Lung (tissue), 12 donors: ENCODE data around the gene PUSL1. TPM values are rescaled to one million over a fixed set of nuclear protein-coding genes. Genes with fewer than 3 reads are reported as not detected.

Experiments
- ATAC-seq: fragments of 200-7000 bp; cut with Tn5 transposase; one replicate; pipeline ENCODE4 v1.9.1; 2020; ENCODE audit warnings: moderate number of reproducible peaks; ENCODE audit not compliant: insufficient read depth, low FRiP score
- DNase-seq, 3 donors: peaks; one replicate each; pipeline ENCODE4 v3.0.0-alpha.2; 2013 to 2017
- H3K27ac ChIP-seq, 2 donors: one replicate each; pipeline ENCODE4 v1.5.1; 2013; ENCODE audit warnings: mild to moderate bottlenecking in 2 of 2, moderate library complexity in 2 of 2, control low read depth in 1 of 2, inconsistent platforms in 1 of 2, low read depth in 1 of 2, low read length in 1 of 2
- H3K27me3 ChIP-seq, 3 donors: one replicate each; pipeline ENCODE4 v1.5.1; 2013; ENCODE audit warnings: low read length in 2 of 3; ENCODE audit not compliant: control insufficient read depth in 3 of 3, insufficient read depth in 3 of 3
- H3K36me3 ChIP-seq, 4 donors: one replicate each; pipeline ENCODE4 v1.5.1; 2013; ENCODE audit warnings: low read length in 4 of 4, mild to moderate bottlenecking in 1 of 4, moderate library complexity in 1 of 4; ENCODE audit not compliant: control insufficient read depth in 4 of 4, insufficient read depth in 4 of 4
- H3K4me1 ChIP-seq, 5 donors: one replicate each; pipeline ENCODE4 v1.5.1; 2013; ENCODE audit warnings: low read length in 5 of 5, mild to moderate bottlenecking in 2 of 5, moderate library complexity in 1 of 5; ENCODE audit not compliant: control insufficient read depth in 5 of 5, insufficient read depth in 5 of 5
- H3K4me3 ChIP-seq: one replicate; pipeline ENCODE4 v1.5.1; 2013; ENCODE audit warnings: mild to moderate bottlenecking, control low read depth, moderate library complexity
- H3K9ac ChIP-seq, 2 donors: one replicate each; pipeline ENCODE4 v1.5.1; 2013; ENCODE audit warnings: low read length in 2 of 2, control low read depth in 1 of 2; ENCODE audit not compliant: insufficient read depth in 1 of 2
- H3K9me3 ChIP-seq, 4 donors: one replicate each; pipeline ENCODE4 v1.5.1; 2013; ENCODE audit warnings: low read length in 3 of 4, mild to moderate bottlenecking in 1 of 4, moderate library complexity in 1 of 4; ENCODE audit not compliant: control insufficient read depth in 4 of 4, insufficient read depth in 3 of 4
- WGBS, 2 donors: extraction: QIAGEN DNeasy Blood & Tissue Kit; methylation state at CpG; one replicate each; pipeline ENCODE4 v1.1.7; 2013; 5-methylcytosine and 5-hydroxymethylcytosine counted together
- polyA plus RNA-seq, 2 donors: library from polyadenylated mRNA; stranded (reverse); fragments of 200-250 nt; gene quantifications; one replicate each; pipeline ENCODE4 v1.2.1, GENCODE V29; 2013
- total RNA-seq, 2 donors: library from RNA; depleted of rRNA in 1 of 2; stranded (reverse); fragments of >200 nt in 1 of 2; gene quantifications; one replicate each; pipeline ENCODE4 v1.2.1, GENCODE V29; 2014 to 2021
- TF ChIP-seq, protein P1 (sequence below): IDR thresholded peaks from 2 replicates; pipeline ENCODE4 v1.5.1; 2012; ENCODE audit warnings: mild to moderate bottlenecking; ENCODE audit errors: control extremely low read depth, extremely low read depth
- donor health status: control.
- donor health status: control.
- donor health status: Bipolar disorder and iron deficiency.
- donor health status: healthy.
- donor health status: DM: yes; HTN: yes; CAD: no.

Gene PUSL1
- total and polyA plus RNA-seq, 4 donors: 11.3 to 23.7 (median 18.6) TPM

DNA sequence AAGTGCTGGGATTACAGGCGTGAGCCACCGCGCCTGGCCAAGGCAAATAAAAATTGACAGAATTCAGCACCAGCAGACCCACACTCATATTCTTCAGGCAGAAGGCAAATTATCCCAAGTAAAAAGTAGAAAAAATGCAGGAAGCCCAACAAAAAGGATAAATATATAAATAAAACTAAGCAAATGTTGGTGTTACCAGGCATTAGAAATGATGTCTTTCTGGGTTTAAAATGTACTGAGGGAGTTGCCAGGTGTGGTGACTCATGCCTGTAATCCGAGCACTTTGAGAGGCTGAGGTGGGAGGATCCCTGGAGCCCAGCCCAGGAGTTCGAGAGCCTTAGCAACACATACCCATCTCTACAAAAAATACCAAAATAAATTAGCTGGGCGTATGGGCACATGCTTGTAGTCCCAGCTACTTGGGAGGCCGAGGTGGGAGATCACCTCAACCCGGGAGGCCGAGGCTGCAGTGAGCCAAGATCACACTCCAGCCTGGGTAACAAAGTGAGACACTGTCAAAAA is 9.8 kb downstream of the PUSL1 start:
- H3K4me3 ChIP-seq: no peak overlapping the region
- TF ChIP-seq, protein P1, sequence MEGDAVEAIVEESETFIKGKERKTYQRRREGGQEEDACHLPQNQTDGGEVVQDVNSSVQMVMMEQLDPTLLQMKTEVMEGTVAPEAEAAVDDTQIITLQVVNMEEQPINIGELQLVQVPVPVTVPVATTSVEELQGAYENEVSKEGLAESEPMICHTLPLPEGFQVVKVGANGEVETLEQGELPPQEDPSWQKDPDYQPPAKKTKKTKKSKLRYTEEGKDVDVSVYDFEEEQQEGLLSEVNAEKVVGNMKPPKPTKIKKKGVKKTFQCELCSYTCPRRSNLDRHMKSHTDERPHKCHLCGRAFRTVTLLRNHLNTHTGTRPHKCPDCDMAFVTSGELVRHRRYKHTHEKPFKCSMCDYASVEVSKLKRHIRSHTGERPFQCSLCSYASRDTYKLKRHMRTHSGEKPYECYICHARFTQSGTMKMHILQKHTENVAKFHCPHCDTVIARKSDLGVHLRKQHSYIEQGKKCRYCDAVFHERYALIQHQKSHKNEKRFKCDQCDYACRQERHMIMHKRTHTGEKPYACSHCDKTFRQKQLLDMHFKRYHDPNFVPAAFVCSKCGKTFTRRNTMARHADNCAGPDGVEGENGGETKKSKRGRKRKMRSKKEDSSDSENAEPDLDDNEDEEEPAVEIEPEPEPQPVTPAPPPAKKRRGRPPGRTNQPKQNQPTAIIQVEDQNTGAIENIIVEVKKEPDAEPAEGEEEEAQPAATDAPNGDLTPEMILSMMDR: no peak
- peaks cover 0 to 7% (median 2%) of the 10 kb centered on the region in 5 donors for H3K4me1 ChIP-seq
- peaks cover 0 to 52% (median 16%) of the 10 kb centered on the region in 4 donors for H3K36me3 ChIP-seq
- WGBS, 2 donors: 67 to 88% methylated on average over 9 of the region's 9 CpGs
- peak; percentile 66 for ATAC-seq
- H3K9ac ChIP-seq: no peak overlapping the region
- DNase-seq: peak in 2 of 3 donors; percentile 31 to 49
- H3K27me3 ChIP-seq: no peaks in the 10 kb centered on the region
- no peaks in the 10 kb centered on the region for H3K9me3 ChIP-seq
- peak overlapping the region in 1 of 2 donors; percentile 35 for H3K27ac ChIP-seq

DNA sequence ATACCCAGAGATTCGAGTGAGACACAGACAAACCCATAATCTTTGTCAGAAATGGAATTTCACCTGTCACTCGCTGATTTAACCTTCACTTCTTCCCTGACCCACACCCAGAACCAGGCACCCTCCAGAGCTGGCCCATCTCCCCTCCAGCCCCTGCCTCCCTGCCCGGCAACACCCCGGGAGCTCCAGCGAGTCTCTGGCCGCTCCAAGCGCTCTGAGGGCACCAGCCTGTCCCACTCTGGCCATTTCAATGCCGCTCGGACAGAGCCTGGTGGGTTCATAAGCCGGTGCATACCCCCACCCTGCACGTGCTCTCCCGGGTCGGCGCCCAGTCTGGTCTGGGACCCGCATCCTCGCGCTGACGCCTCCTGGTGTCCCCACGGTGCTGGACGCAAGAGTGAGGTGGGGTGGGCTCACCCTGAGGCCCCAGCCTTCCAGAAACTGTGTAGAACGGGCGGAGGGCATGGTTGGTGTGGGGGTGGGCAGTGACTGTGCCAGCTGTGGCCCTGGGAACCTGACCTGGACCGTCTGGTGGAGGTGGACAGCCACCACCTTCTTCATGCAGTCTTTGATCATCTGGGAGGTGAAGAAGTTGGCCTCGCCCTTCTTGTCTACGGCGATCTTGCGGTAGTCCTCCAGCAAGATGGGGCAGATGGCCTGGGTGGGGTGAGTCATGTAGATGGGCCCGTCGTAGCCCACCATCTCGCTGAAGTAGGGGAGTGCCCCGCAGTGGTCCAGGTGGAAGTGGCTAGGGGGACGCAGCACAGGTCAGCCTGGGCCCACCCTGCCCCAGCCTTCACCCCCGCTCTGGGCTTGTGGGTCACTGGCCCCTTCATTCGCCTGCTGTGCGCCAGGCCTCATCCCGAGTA is 10.6 kb downstream of the PUSL1 start:
- WGBS, 2 donors: 90 to 93% methylated on average over 35 to 36 of the region's 36 CpGs
- no peak for ATAC-seq
- DNase-seq: no peak
- Histone ChIP-seq H3K27me3 (no peaks in the 10 kb centered on the region), H3K9ac (no peak overlapping the region), H3K27ac (peak overlapping the region in 1 of 2 donors; percentile 78), H3K4me3 (no peak overlapping the region), H3K36me3 (peaks cover 0 to 44% (median 16%) of the 10 kb centered on the region in 4 donors), H3K9me3 (no peaks in the 10 kb centered on the region), H3K4me1 (peaks cover 0 to 9% (median 7%) of the 10 kb centered on the region in 5 donors)
- TF ChIP-seq, protein P1: no peak

DNA sequence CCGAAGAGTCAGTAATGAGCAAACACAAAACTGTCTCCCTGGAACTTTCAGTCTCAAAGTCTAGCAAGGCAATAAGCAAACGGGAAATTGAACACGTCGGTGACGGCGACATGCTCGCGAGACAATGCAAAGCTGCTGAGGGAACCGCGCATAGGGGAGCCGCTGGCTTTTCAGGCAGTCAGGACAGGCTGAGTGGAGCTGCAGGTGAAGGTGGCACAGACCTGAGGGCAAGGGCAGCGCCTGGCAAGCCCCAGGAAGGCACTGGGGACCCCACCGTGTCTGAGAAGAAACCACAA is 11.2 kb downstream of the PUSL1 start:
- no peaks in the 10 kb centered on the region for H3K27me3 ChIP-seq
- H3K9ac ChIP-seq: no peak overlapping the region
- ATAC-seq (no peak), DNase-seq (no peak)
- no peak overlapping the region for H3K4me3 ChIP-seq
- H3K9me3 ChIP-seq: no peaks in the 10 kb centered on the region
- TF ChIP-seq, protein P1: no peak
- H3K36me3 ChIP-seq: peaks cover 0 to 38% (median 14%) of the 10 kb centered on the region in 4 donors
- WGBS, 2 donors: 85 to 94% methylated on average over 13 of the region's 13 CpGs
- H3K27ac ChIP-seq: no peak overlapping the region
- H3K4me1 ChIP-seq: peaks cover 0 to 9% (median 7%) of the 10 kb centered on the region in 5 donors
